Measurements from ENCODE around the gene RASSF4.

Gene RASSF4

DNA sequence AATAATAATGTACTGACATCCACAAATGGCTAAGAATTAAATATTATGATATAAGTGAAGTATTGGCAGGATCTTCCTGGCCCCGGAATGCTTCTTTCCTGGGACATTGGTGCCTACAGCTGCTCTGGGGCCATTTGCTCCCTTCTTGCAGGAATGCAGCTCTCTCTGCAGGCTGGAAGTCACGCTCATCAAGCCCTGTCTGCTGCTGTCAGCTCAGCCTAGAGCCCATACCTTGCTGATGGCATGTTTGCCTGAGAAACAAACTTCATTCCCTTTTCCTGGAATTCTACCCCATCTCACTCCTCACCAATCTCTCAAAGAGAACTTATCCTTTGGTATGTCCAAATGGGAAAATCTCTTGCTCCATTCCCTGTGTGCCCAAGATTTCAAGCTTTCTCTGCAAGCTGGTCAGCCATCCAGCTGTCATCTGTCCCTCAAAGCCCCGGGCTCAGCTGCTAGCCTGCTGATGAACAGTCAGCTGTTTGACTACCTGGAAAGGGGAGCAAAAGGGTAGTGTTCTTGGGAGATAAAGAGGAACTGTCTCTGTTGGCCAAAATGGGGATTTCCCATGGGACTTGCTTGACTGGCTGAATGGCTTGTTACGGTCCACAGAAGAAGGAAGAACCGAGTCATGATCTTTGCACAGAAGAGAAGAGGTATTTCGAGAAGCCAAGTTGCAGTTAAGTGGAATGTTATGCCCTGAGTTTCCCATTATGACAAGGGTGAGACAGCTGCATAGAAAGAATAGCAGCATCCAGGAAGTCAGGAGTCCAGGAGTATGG, 12.0 kb upstream of the RASSF4 start:
- DNase-seq, result no peak
- no peak for TF ChIP-seq GATA1 (IDR thresholded peaks at IDR 0.05; ENCODE audit: low read depth, low read length)

DNA sequence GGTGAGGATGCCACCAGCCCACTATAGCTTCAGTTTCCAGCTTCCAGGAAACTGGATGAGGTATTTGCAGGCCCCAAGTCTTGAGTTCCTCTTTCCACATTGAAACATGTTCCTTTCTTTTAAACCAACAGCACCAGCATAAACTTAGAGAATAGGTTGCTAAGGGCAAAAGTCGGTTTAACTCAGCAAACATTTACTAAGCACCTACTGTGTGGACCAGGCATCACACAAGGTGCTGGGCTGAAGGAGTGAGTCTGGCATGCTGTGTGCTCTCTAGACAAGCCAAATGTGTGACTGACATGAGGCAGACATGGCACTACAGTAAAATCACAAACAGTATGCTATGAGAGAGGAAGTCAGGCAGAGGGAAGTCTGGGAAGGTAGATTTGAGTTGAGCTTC, 11.0 kb upstream of the RASSF4 start:
- DNase-seq, result no peak
- no peak for TF ChIP-seq POLR2A (IDR thresholded peaks at IDR 0.05; ENCODE audit: low read length)
- TF ChIP-seq GATA1 (IDR thresholded peaks at IDR 0.05; ENCODE audit: low read depth, low read length), result no peak

GRCh38 chr10:44949127-44949802, 10.3 kb upstream of the RASSF4 start:
- no peak for DNase-seq
- TF ChIP-seq GATA1 (IDR thresholded peaks at IDR 0.05; ENCODE audit: low read depth, low read length) (no peak), POLR2A (IDR thresholded peaks at IDR 0.05; ENCODE audit: low read length) (no peak)

GRCh38 chr10:44949915-44950314, 9.7 kb upstream of the RASSF4 start:
- TF ChIP-seq GATA1 (IDR thresholded peaks at IDR 0.05; ENCODE audit: low read depth, low read length), result no peak
- TF ChIP-seq POLR2A (IDR thresholded peaks at IDR 0.05; ENCODE audit: low read length), result no peak
- DNase-seq, result no peak

DNA sequence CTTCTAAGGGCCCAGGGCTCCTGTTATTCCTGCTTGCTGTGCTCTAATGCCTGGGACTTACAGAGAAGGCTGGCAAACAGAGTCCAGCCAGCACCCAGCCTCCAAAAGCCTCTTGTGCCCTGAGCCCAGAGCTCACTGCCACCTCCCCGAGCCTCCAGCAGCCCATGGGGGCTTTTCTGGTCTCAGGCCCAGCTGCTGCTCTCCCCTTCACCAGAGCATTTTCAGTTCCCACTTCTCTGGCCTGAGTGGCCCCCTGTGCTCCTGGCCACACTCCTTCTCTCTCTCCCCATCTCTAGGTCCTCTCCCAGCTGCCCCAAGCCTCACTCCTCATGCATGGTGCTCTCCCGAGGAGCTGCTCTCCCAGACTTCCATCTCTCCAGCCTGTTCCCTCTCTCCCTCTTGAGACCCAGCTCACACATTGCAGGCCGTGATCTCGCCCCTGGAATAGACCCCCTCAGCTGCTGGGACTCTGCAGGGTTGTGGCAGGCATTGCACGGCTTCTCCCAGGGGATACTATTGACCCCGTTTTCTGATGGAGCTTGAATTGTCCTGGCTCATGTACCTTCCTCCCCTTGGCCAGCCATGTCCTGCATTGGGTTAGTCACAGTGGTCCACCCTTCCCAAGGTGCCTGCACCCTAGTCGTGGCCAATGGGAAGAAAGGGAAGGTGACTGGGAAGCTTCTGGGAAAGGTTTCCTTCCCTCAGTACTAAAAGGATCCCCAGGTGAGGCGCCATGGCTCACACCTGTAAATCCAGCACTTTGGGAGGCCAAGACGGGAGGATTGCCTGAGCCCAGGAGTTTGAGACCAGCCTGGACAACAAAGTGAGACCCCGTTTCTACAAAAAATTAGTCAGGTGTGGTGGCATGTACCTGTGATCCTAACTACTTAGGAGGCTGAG, 9.0 kb upstream of the RASSF4 start:
- TF ChIP-seq GATA1 (IDR thresholded peaks at IDR 0.05; ENCODE audit: low read depth, low read length), result no peak
- TF ChIP-seq POLR2A (IDR thresholded peaks at IDR 0.05; ENCODE audit: low read length), result no peak
- no peak for DNase-seq

DNA sequence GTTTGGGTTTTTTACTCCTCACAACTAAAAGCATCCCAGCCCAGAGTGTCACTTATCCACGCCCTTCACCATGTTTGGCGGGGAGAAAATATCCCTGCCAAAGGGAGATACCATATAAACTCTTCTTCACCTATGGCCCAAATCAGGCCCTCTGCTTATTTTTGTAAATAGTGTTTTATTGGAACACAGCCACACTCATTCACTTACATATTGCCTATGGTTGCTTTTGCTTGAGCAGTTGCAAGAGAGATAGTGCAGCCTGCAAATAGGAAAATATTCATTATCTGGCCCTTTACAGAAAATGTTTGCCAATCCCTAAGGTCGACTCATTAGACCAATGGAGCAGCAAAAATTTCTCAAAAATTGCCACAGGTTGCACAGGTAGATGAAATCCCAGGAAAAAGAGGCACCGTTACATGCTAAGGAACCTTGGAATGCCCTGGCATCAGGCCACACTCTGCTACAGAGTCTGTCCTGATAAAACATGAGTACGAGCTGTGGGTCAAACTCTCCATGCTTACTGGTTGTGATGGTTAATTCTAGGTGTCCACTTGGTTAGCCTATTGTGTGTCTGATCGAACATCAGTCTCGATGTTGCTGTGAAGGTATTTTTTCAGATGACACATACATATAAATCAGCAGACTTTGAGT, 7.9 kb upstream of the RASSF4 start:
- no peak for TF ChIP-seq GATA1 (IDR thresholded peaks at IDR 0.05; ENCODE audit: low read depth, low read length)
- TF ChIP-seq POLR2A (IDR thresholded peaks at IDR 0.05; ENCODE audit: low read length), result no peak
- no peak for DNase-seq

- DNase-seq, result no peak
- TF ChIP-seq GATA1 (IDR thresholded peaks at IDR 0.05; ENCODE audit: low read depth, low read length) (no peak), POLR2A (IDR thresholded peaks at IDR 0.05; ENCODE audit: low read length) (no peak)
These were observed 6.8 kb upstream of the RASSF4 start for GRCh38 chr10:44952779-44953231.

- TF ChIP-seq GATA1 (IDR thresholded peaks at IDR 0.05; ENCODE audit: low read depth, low read length) (no peak), POLR2A (IDR thresholded peaks at IDR 0.05; ENCODE audit: low read length) (no peak)
- DNase-seq, result no peak
These were observed 5.6 kb upstream of the RASSF4 start for GRCh38 chr10:44954042-44954441.

- DNase-seq, result no peak
- TF ChIP-seq GATA1 (IDR thresholded peaks at IDR 0.05; ENCODE audit: low read depth, low read length), result no peak
- no peak for TF ChIP-seq POLR2A (IDR thresholded peaks at IDR 0.05; ENCODE audit: low read length)
These were observed 4.6 kb upstream of the RASSF4 start for GRCh38 chr10:44954962-44955361.

- DNase-seq, result no peak
- TF ChIP-seq GATA1 (IDR thresholded peaks at IDR 0.05; ENCODE audit: low read depth, low read length), result no peak
- no peak for TF ChIP-seq POLR2A (IDR thresholded peaks at IDR 0.05; ENCODE audit: low read length)
These were observed 4.1 kb upstream of the RASSF4 start for GRCh38 chr10:44955413-44956070.

- DNase-seq, result no peak
- TF ChIP-seq POLR2A (IDR thresholded peaks at IDR 0.05; ENCODE audit: low read length), result no peak
- no peak for TF ChIP-seq GATA1 (IDR thresholded peaks at IDR 0.05; ENCODE audit: low read depth, low read length)
These were observed 3.4 kb upstream of the RASSF4 start for GRCh38 chr10:44956226-44956625.

GRCh38 chr10:44956717-44957706, 2.6 kb upstream of the RASSF4 start:
- TF ChIP-seq GATA1 (IDR thresholded peaks at IDR 0.05; ENCODE audit: low read depth, low read length) (no peak), POLR2A (IDR thresholded peaks at IDR 0.05; ENCODE audit: low read length) (no peak)

More at GRCh38 chr10:44956717-44957706, 2.6 kb upstream of the RASSF4 start:
- DNase-seq, result no peak
